ENCODE results near the gene USP40. TPM values are rescaled to one million over a fixed set of nuclear protein-coding genes. Genes with fewer than 3 reads are reported as not detected.
A peak's percentile ranks its signal among the peaks of the same experiment; 100 is the strongest.

Gene USP40
- total RNA-seq, 6 donors from 2014 or later, result 34.4 to 75.4 (median 50.4) TPM

GRCh38 chr2:233487748-233488345, 78.7 kb downstream of the USP40 start:
- DNase-seq, result no peak
- Histone ChIP-seq H3K27ac (peak overlapping the region; percentile 63 to 74 (median 70)), H3K4me1 (peaks cover 0 to 21% (median 11%) of the 10 kb centered on the region in 4 donors), H3K9me3 (no peaks in the 10 kb centered on the region), H3K36me3 (peaks cover 8 to 80% (median 31%) of the 10 kb centered on the region in 4 donors), H3K4me3 (no peak overlapping the region), H3K27me3 (no peaks in the 10 kb centered on the region)
- WGBS, 2 donors, result 62 to 70% methylated on average over 9 of the region's 9 CpGs
- no peak for ATAC-seq (ENCODE audit: low FRiP score in 2 of 2)
- TF ChIP-seq CTCF (IDR thresholded peaks at IDR 0.05) (no peak), POLR2AphosphoS5 (IDR thresholded peaks at IDR 0.05) (no peak), POLR2A (IDR thresholded peaks at IDR 0.05) (no peak), EP300 (IDR thresholded peaks at IDR 0.05) (no peak)

DNA sequence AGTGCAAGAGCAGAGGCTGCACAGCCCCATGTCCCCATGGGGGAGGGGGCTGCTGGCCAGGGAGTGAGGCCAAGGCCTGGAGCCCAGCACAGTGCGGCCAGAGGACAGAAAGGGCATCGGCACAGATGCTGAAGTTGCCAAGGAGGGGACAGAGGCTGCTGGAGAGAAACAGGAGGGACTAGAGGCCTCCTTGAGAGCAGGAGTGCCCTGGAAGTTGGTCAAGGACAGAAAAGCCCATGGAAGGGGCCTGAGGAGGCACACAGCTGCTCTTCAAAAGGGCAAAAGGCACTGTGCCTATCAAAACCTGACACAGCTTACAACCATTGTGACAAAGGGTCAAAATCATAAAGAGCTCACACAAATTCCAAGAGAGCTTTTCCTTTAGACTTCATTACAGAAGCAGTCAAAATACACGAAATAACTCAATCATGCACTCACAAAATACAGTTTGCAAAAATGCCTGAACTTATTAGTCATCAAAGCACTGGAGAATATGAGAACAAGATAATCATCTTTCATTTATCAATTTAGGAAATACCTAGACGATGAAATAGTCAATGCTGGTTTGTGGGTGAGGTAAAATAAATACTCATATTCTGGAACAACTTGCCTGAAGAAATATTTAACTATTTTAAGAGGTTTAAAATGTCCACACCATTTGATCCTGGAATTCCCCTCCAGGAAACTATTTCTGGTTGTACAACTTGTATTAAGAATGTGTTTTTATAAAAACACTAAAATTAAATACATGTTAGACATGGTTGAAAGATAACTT, 79.6 kb downstream of the USP40 start:
- H3K36me3 ChIP-seq, result peaks cover 0 to 80% (median 28%) of the 10 kb centered on the region in 4 donors

DNA sequence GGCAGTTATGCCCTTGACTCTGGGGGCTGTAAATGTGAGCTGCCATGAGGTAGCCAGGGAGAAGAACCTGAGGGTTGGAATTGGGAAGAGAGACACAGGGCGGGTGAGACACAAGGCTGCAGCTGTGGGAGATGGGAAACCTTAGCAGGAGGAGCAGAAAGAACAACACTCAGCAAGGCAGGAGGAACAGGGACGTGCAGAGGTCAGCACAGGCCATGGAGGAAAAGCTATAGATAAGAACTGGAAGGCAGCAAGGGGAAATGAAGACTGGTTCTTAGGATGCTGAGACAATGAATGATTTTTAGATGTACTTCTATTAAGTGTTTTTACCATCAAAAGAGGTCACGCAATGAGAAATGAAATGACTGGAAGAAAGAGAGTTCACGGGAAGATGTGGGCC, 80.2 kb downstream of the USP40 start:
- H3K27me3 ChIP-seq, result no peaks in the 10 kb centered on the region
- H3K9me3 ChIP-seq, result no peaks in the 10 kb centered on the region
- no peak overlapping the region for H3K4me3 ChIP-seq
- no peak for ATAC-seq (ENCODE audit: low FRiP score in 2 of 2)
- peak overlapping the region; percentile 57 to 89 (median 76) for H3K27ac ChIP-seq
- H3K36me3 ChIP-seq, result peaks cover 0 to 78% (median 26%) of the 10 kb centered on the region in 4 donors
- peaks cover 5 to 25% (median 16%) of the 10 kb centered on the region in 4 donors for H3K4me1 ChIP-seq
- WGBS, 2 donors, result 68 to 81% methylated on average over 4 of the region's 4 CpGs
- DNase-seq, result no peak
- TF ChIP-seq POLR2A (IDR thresholded peaks at IDR 0.05) (no peak), EP300 (IDR thresholded peaks at IDR 0.05) (no peak)

More for the DNA sequence above, 79.6 kb downstream of the USP40 start:
- Histone ChIP-seq H3K27ac (peak overlapping the region; percentile 57 to 89 (median 76)), H3K4me1 (peaks cover 0 to 21% (median 13%) of the 10 kb centered on the region in 4 donors), H3K9me3 (no peaks in the 10 kb centered on the region), H3K4me3 (no peak overlapping the region), H3K27me3 (no peaks in the 10 kb centered on the region)
- ATAC-seq (ENCODE audit: low FRiP score in 2 of 2) (peak; percentile 73 to 78), DNase-seq (peak in 1 of 2 donors; percentile 53)
- WGBS, 2 donors, result 57 to 65% methylated on average over 4 of the region's 4 CpGs
- TF ChIP-seq EP300 (IDR thresholded peaks at IDR 0.05) (peak in 2 of 4 donors; percentile 74 to 92), CTCF (IDR thresholded peaks at IDR 0.05) (no peak), POLR2A (IDR thresholded peaks at IDR 0.05) (no peak)

- ATAC-seq (ENCODE audit: low FRiP score in 2 of 2) (no peak), DNase-seq (peak in 1 of 2 donors; percentile 43)
- Histone ChIP-seq H3K27me3 (no peaks in the 10 kb centered on the region), H3K36me3 (peaks cover 0 to 73% (median 27%) of the 10 kb centered on the region in 4 donors), H3K4me1 (peaks cover 5 to 28% (median 18%) of the 10 kb centered on the region in 4 donors), H3K9me3 (no peaks in the 10 kb centered on the region), H3K4me3 (no peak overlapping the region), H3K27ac (peak overlapping the region; percentile 57 to 89 (median 76))
- WGBS, 2 donors, result 66 to 83% methylated on average over 15 of the region's 15 CpGs
- TF ChIP-seq POLR2A (IDR thresholded peaks at IDR 0.05) (peak in 1 of 4 donors; percentile 9), CTCF (IDR thresholded peaks at IDR 0.05) (no peak), EP300 (IDR thresholded peaks at IDR 0.05) (peak in 3 of 4 donors; percentile 29 to 72 (median 46)), POLR2AphosphoS5 (IDR thresholded peaks at IDR 0.05) (no peak)
These were observed 80.9 kb downstream of the USP40 start for GRCh38 chr2:233485726-233486125.

DNA sequence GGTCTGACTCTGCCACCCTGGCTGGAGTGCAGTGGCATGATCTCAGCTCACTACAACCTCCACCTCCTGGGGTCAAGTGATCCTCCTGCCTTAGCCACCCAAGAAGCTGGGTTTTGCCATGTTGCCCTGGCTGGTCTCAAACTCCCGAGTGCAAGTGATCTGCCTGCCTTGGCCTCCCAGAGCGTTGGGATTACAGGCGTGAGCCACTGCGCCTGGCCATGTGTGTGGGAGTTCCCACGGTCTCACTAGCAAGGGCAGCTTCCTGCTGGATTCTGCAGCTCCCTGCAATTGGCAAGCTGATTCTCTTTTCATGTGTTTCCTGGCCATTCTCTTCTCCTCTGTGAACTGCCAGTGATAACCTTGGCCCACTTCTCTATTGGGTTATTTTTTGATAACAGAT, 84.0 kb downstream of the USP40 start:
- peaks cover 0 to 68% (median 19%) of the 10 kb centered on the region in 4 donors for H3K36me3 ChIP-seq
- no peak overlapping the region for H3K4me3 ChIP-seq
- no peaks in the 10 kb centered on the region for H3K9me3 ChIP-seq
- ATAC-seq (ENCODE audit: low FRiP score in 2 of 2), result no peak
- H3K27me3 ChIP-seq, result no peaks in the 10 kb centered on the region
- no peak for DNase-seq
- 72 to 85% methylated on average over 3 to 5 of the region's 5 CpGs for WGBS, 2 donors
- TF ChIP-seq POLR2A (IDR thresholded peaks at IDR 0.05) (no peak), POLR2AphosphoS5 (IDR thresholded peaks at IDR 0.05) (no peak), EP300 (IDR thresholded peaks at IDR 0.05) (no peak), CTCF (IDR thresholded peaks at IDR 0.05) (no peak)
- peak overlapping the region; percentile 54 to 92 (median 77) for H3K27ac ChIP-seq
- peaks cover 5 to 40% (median 21%) of the 10 kb centered on the region in 4 donors for H3K4me1 ChIP-seq
